Loucy (cell line): Measurements from ENCODE around the gene PRSS56.

ENCODE experiments used
- EZH2phosphoT487 ChIP-seq: fragments of 200-600 bp; IDR thresholded peaks from 2 replicates; pipeline ENCODE4 v1.6.1; 2018; ENCODE audit warnings: antibody characterized with exemption, mild to moderate bottlenecking, moderate library complexity, borderline replicate concordance
- TF ChIP-seq, protein P1 (sequence below): fragments of 200-600 bp; sonication (generic); conservative IDR thresholded peaks from 2 replicates; pipeline ENCODE4 v1.5.1; 2014; ENCODE audit warnings: mild to moderate bottlenecking, antibody characterized with exemption, low read length

- TF ChIP-seq EZH2phosphoT487, result no peak
- TF ChIP-seq, protein P1, sequence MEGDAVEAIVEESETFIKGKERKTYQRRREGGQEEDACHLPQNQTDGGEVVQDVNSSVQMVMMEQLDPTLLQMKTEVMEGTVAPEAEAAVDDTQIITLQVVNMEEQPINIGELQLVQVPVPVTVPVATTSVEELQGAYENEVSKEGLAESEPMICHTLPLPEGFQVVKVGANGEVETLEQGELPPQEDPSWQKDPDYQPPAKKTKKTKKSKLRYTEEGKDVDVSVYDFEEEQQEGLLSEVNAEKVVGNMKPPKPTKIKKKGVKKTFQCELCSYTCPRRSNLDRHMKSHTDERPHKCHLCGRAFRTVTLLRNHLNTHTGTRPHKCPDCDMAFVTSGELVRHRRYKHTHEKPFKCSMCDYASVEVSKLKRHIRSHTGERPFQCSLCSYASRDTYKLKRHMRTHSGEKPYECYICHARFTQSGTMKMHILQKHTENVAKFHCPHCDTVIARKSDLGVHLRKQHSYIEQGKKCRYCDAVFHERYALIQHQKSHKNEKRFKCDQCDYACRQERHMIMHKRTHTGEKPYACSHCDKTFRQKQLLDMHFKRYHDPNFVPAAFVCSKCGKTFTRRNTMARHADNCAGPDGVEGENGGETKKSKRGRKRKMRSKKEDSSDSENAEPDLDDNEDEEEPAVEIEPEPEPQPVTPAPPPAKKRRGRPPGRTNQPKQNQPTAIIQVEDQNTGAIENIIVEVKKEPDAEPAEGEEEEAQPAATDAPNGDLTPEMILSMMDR, result no peak
Observed at GRCh38 chr2:232485757-232486557, 34.2 kb upstream of the PRSS56 start.
